Measurements from ENCODE around the gene KIRREL3.

GRCh38 chr11:126857860-126858808 lies 142.4 kb downstream of the KIRREL3 start:
- no peak for TF ChIP-seq RFX5 (IDR thresholded peaks at IDR 0.05; ENCODE audit: low read length)
- peak in 1 of 2 experiments; percentile 70; a peak in 1 of 4 replicates for TF ChIP-seq EP300 (IDR thresholded peaks at IDR 0.05; ENCODE audit: borderline replicate concordance in 1 of 2, low read depth in 1 of 2, low read length in 1 of 2)
- TF ChIP-seq, protein P1, sequence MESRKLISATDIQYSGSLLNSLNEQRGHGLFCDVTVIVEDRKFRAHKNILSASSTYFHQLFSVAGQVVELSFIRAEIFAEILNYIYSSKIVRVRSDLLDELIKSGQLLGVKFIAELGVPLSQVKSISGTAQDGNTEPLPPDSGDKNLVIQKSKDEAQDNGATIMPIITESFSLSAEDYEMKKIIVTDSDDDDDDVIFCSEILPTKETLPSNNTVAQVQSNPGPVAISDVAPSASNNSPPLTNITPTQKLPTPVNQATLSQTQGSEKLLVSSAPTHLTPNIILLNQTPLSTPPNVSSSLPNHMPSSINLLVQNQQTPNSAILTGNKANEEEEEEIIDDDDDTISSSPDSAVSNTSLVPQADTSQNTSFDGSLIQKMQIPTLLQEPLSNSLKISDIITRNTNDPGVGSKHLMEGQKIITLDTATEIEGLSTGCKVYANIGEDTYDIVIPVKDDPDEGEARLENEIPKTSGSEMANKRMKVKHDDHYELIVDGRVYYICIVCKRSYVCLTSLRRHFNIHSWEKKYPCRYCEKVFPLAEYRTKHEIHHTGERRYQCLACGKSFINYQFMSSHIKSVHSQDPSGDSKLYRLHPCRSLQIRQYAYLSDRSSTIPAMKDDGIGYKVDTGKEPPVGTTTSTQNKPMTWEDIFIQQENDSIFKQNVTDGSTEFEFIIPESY (IDR thresholded peaks at IDR 0.05; ENCODE audit: borderline replicate concordance, low read depth) = no peak
- 0 out of 2 replicates have a peak, but pooled peaks have one; percentile 9 for TF ChIP-seq RCOR1 (IDR thresholded peaks at IDR 0.05; ENCODE audit: low read length)
- TF ChIP-seq EZH2phosphoT487 (IDR thresholded peaks at IDR 0.05; ENCODE audit: borderline replicate concordance, low read depth) = no peak
- no peak for TF ChIP-seq CTCF (IDR thresholded peaks at IDR 0.05)
- no peak for TF ChIP-seq CHD2 (IDR thresholded peaks at IDR 0.05; ENCODE audit: low read length, partially characterized antibody)
- TF ChIP-seq NFIC (IDR thresholded peaks at IDR 0.05; ENCODE audit: borderline replicate concordance) = peak; percentile 84
- peak; percentile 71 for TF ChIP-seq GATA2 (CRISPR knock-in tag; IDR thresholded peaks at IDR 0.05)
- no peak for TF ChIP-seq RXRA (IDR thresholded peaks at IDR 0.05; ENCODE audit: borderline replicate concordance, low read depth)
- no peak for TF ChIP-seq RAD21 (IDR thresholded peaks at IDR 0.05; ENCODE audit: low read length)
- TF ChIP-seq TCF12 (IDR thresholded peaks at IDR 0.05) = peak; percentile 77

All from SK-N-SH (cell line).